Spleen (tissue), 7 donors: ENCODE results near the gene GPNMB.
"Not testable (repeated sequence)": the region's sequence is repeated elsewhere in the genome, so short reads cannot be mapped to it uniquely, and the experiment has no call there.

Experiments
- POLR2AphosphoS5 ChIP-seq, 3 donors: sonication (generic); formaldehyde crosslinking; IDR thresholded peaks; one replicate each; pipeline ENCODE4 v1.5.1; 2017; ENCODE audit warnings: antibody characterized with exemption in 3 of 3
- TF ChIP-seq, protein P1 (sequence below), 11 experiments: fragments of 200-600 bp in 7 of 11; fragments of 450-650 bp in 4 of 11; sonication (generic) in 4 of 11; IDR thresholded peaks in 8 of 11; conservative IDR thresholded peaks in 3 of 11; 1 replicate in 7 of 11; 2 replicates in 4 of 11; pipeline versions ENCODE4 v1.4.0 to v1.8.0; 2016 to 2021; ENCODE audit warnings: antibody characterized with exemption in 11 of 11, inconsistent platforms in 4 of 11, mild to moderate bottlenecking in 1 of 11
- donor health status: DM: no; HTN: no; CAD: no; lungs with moderate emphysema.
- donor health status: DM: no; HTN: no; CAD: no.
- donor health status: DM: no; HTN: no; CAD: no.

DNA sequence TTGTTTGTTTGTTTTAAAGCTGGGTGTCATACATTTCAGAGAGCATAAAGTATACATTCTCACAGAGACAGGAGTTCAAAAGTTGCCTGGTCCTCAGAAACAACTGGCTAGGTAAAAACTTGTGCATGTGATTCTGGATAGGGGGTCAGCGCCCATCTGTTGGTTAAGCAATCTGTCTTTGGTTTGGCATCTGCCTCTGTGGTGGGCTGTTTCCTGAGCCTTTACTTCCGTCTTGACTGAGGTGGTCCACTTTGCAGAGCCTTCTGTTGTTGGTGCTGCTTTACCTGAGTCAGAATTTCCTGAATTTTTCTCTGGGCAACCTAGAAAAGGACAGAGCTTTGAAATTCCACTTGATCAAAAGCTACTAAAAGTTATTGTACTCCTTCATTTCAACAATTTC, 65.6 kb downstream of the GPNMB start:
- not testable (repeated sequence) for TF ChIP-seq POLR2AphosphoS5 (IDR thresholded peaks at IDR 0.05)
- TF ChIP-seq, protein P1, sequence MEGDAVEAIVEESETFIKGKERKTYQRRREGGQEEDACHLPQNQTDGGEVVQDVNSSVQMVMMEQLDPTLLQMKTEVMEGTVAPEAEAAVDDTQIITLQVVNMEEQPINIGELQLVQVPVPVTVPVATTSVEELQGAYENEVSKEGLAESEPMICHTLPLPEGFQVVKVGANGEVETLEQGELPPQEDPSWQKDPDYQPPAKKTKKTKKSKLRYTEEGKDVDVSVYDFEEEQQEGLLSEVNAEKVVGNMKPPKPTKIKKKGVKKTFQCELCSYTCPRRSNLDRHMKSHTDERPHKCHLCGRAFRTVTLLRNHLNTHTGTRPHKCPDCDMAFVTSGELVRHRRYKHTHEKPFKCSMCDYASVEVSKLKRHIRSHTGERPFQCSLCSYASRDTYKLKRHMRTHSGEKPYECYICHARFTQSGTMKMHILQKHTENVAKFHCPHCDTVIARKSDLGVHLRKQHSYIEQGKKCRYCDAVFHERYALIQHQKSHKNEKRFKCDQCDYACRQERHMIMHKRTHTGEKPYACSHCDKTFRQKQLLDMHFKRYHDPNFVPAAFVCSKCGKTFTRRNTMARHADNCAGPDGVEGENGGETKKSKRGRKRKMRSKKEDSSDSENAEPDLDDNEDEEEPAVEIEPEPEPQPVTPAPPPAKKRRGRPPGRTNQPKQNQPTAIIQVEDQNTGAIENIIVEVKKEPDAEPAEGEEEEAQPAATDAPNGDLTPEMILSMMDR (IDR thresholded peaks at IDR 0.05 in 8 of 11, conservative IDR thresholded peaks at IDR 0.05 in 3 of 11): not testable (repeated sequence)
